HCT116 (cell line): ENCODE data around the gene TNPO1. TPM values are rescaled to one million over a fixed set of nuclear protein-coding genes. Genes with fewer than 3 reads are reported as not detected.

Source experiments
- ATAC-seq: fragments of 200-7000 bp; cut with Tn5 transposase; 2 replicates; pipeline ENCODE4 v1.9.1; 2020; ENCODE audit warnings: mild to moderate bottlenecking, moderate library complexity
- BruUV-seq: library from RNA; stranded (reverse); fragments of 400-500 nt; replicated peaks from 2 replicates; lab custom pipeline; 2021; lab: Mats Ljungman, UMichigan
- CTCF ChIA-PET: fragments of 300-600 bp; sonication (Branson Sonifier 250); formaldehyde crosslinking; loops from one replicate; lab custom pipeline; 2021; ENCODE audit warnings: antibody characterized with exemption; lab: Charles Lee
- POLR2A ChIA-PET: fragments of 300-600, 350-600 bp; sonication (Branson Sonifier 250); formaldehyde crosslinking; loops from one replicate; lab custom pipeline; 2021; ENCODE audit warnings: antibody characterized with exemption; lab: Charles Lee
- RAD21 ChIA-PET, 2 experiments: fragments of 300-600 bp; sonication (Branson Sonifier 250); formaldehyde crosslinking; loops; one replicate each; lab custom pipeline; 2023; ENCODE audit warnings: low total read pairs in 2 of 2; ENCODE audit not compliant: uncharacterized antibody in 2 of 2, unreplicated experiment in 2 of 2, low non-redundant PET in 1 of 2; lab: Charles Lee
- DNase-seq: peaks from one replicate; pipeline ENCODE4 v3.0.0-alpha.2; 2010; ENCODE audit warnings: low read depth, low spot score
- H2AFZ ChIP-seq: fragments of 200-600 bp; shearing (Covaris generic), sonication (generic); 2 replicates; pipeline ENCODE4 v1.6.1; 2017; ENCODE audit warnings: low read depth, mixed run types, mixed read lengths, antibody characterized with exemption, low read length; ENCODE audit not compliant: poor library complexity, severe bottlenecking
- H3K27ac ChIP-seq: 2 replicates; pipeline ENCODE4 v1.5.1; 2012; ENCODE audit warnings: low read depth, low read length
- H3K27me3 ChIP-seq: fragments of 200-600 bp; sonication (generic); 2 replicates; pipeline ENCODE4 v1.6.1; 2016; ENCODE audit warnings: mixed run types, low read length, mixed read lengths; ENCODE audit not compliant: insufficient read depth
- H3K36me3 ChIP-seq, 2 experiments: fragments of 200-500 bp in 1 of 2; fragments of 200-600 bp in 1 of 2; sonication (Bioruptor generic) in 1 of 2; sonication (generic) in 1 of 2; 2 replicates each; pipeline versions ENCODE4 v1.5.1 to v1.6.1; 2014 to 2016; ENCODE audit warnings: low read length in 2 of 2, inconsistent platforms in 1 of 2, mixed read lengths in 1 of 2, mixed run types in 1 of 2; ENCODE audit not compliant: insufficient read depth in 2 of 2, control insufficient read depth in 1 of 2
- H3K4me1 ChIP-seq, 2 experiments: fragments of 200-600 bp in 1 of 2; sonication (generic) in 1 of 2; 2 replicates each; pipeline versions ENCODE4 v1.5.1 to v1.6.1; 2012 to 2017; ENCODE audit warnings: low read length in 2 of 2, inconsistent platforms in 1 of 2, mild to moderate bottlenecking in 1 of 2, mixed read lengths in 1 of 2, mixed run types in 1 of 2, moderate library complexity in 1 of 2; ENCODE audit not compliant: insufficient read depth in 2 of 2, control insufficient read depth in 1 of 2
- H3K4me2 ChIP-seq: fragments of 200-600 bp; sonication (generic); 2 replicates; pipeline ENCODE4 v1.6.1; 2017; ENCODE audit warnings: mixed run types, low read length, mixed read lengths
- H3K4me3 ChIP-seq, 2 experiments: fragments of 200-600 bp in 1 of 2; sonication (generic) in 1 of 2; replicated peaks in 1 of 2; 2 replicates each; pipeline ENCODE4 v1.5.1; 2011 to 2016; ENCODE audit warnings: low read length in 2 of 2, control low read depth in 1 of 2, low read depth in 1 of 2, mild to moderate bottlenecking in 1 of 2, mixed read lengths in 1 of 2, mixed run types in 1 of 2
- H3K79me2 ChIP-seq: fragments of 200-600 bp; sonication (generic); 2 replicates; pipeline ENCODE4 v1.6.1; 2017; ENCODE audit warnings: mild to moderate bottlenecking, mixed run types, low read length, moderate library complexity, mixed read lengths; ENCODE audit not compliant: insufficient read depth
- H3K9ac ChIP-seq: fragments of 200-600 bp; sonication (generic); 2 replicates; pipeline ENCODE4 v1.6.1; 2016; ENCODE audit warnings: low read length, mixed read lengths
- H3K9me2 ChIP-seq: fragments of 200-600 bp; sonication (generic), shearing (Covaris generic); 2 replicates; pipeline ENCODE4 v1.6.1; 2017; ENCODE audit warnings: mixed run types, mild to moderate bottlenecking, moderate library complexity; ENCODE audit not compliant: insufficient read depth
- H3K9me3 ChIP-seq, 2 experiments: fragments of 200-500 bp in 1 of 2; fragments of 200-600 bp in 1 of 2; sonication (Bioruptor generic) in 1 of 2; sonication (generic) in 1 of 2; 2 replicates each; pipeline ENCODE4 v1.6.1; 2014 to 2017; ENCODE audit warnings: low read length in 2 of 2, mixed read lengths in 2 of 2, inconsistent platforms in 1 of 2, low read depth in 1 of 2, mild to moderate bottlenecking in 1 of 2, mixed run types in 1 of 2, moderate library complexity in 1 of 2; ENCODE audit not compliant: control insufficient read depth in 1 of 2, insufficient read depth in 1 of 2
- H4K20me1 ChIP-seq: fragments of 200-600 bp; sonication (generic), shearing (Covaris generic); 2 replicates; pipeline ENCODE4 v1.6.1; 2017; ENCODE audit warnings: mixed run types, mild to moderate bottlenecking, moderate library complexity; ENCODE audit not compliant: insufficient read depth
- CTCF ChIP-seq, 3 experiments: fragments of 200-600 bp in 1 of 3; sonication (generic) in 1 of 3; IDR thresholded peaks in 2 of 3; conservative IDR thresholded peaks in 1 of 3; 2 replicates each; pipeline ENCODE4 v1.5.1; 2012 to 2017; ENCODE audit warnings: low read depth in 2 of 3, low read length in 2 of 3, antibody characterized with exemption in 1 of 3, borderline replicate concordance in 1 of 3, control low read depth in 1 of 3, mild to moderate bottlenecking in 1 of 3, mixed read lengths in 1 of 3, mixed run types in 1 of 3, moderate library complexity in 1 of 3; ENCODE audit not compliant: insufficient read depth in 1 of 3
- ELF1 ChIP-seq: IDR thresholded peaks from 2 replicates; pipeline ENCODE4 v1.6.1; 2012; ENCODE audit warnings: low read depth, borderline replicate concordance
- EZH2phosphoT487 ChIP-seq: fragments of 200-600 bp; IDR thresholded peaks from 2 replicates; pipeline ENCODE4 v1.6.1; 2018; ENCODE audit warnings: antibody characterized with exemption, borderline replicate concordance
- JUND ChIP-seq: IDR thresholded peaks from 2 replicates; pipeline ENCODE4 v1.6.1; 2012
- MAX ChIP-seq: IDR thresholded peaks from 2 replicates; pipeline ENCODE4 v1.6.1; 2012
- POLR2AphosphoS5 ChIP-seq: IDR thresholded peaks from 2 replicates; pipeline ENCODE4 v1.6.1; 2011; ENCODE audit warnings: mild to moderate bottlenecking, low read depth, low read length, moderate library complexity
- SIN3A ChIP-seq: IDR thresholded peaks from 2 replicates; pipeline ENCODE4 v1.6.1; 2012; ENCODE audit warnings: low read depth
- SRF ChIP-seq: IDR thresholded peaks from 2 replicates; pipeline ENCODE4 v1.6.1; 2012; ENCODE audit warnings: low read depth
- TCF7L2 ChIP-seq: IDR thresholded peaks from 2 replicates; pipeline ENCODE4 v1.7.0; 2011; ENCODE audit warnings: borderline replicate concordance, inconsistent platforms; ENCODE audit not compliant: insufficient read depth, insufficient read length; ENCODE audit errors: extremely low read depth
- ZBTB33 ChIP-seq: IDR thresholded peaks from 2 replicates; pipeline ENCODE4 v1.6.1; 2011; ENCODE audit warnings: mild to moderate bottlenecking, low read length, moderate library complexity; ENCODE audit not compliant: insufficient replicate concordance; ENCODE audit errors: extremely low read depth
- ZFX ChIP-seq: fragments of 450-650 bp; IDR thresholded peaks from 2 replicates; pipeline ENCODE4 v1.6.1; 2017
- intact Hi-C: fragments of 100-400 bp; cut with micrococcal nuclease; formaldehyde crosslinking; loops from 2 replicates; pipeline ENCODE4 v1.10.0; 2022
- total RNA-seq: library from RNA; stranded (reverse); gene quantifications from one replicate; pipeline ENCODE4 v1.2.1, GENCODE V29; 2021; ENCODE audit not compliant: unreplicated experiment

The TNPO1 gene
- total RNA-seq, 1 experiment from 2014 or later = 104 TPM

GRCh38 chr5:72937517-72938061 lies 121.1 kb downstream of the TNPO1 start:
- H3K4me2 ChIP-seq = no peak overlapping the region

More at GRCh38 chr5:72937517-72938061, 121.1 kb downstream of the TNPO1 start:
- no TSS peak for BruUV-seq
- H3K79me2 ChIP-seq = no peaks in the 10 kb centered on the region
- no peaks in the 10 kb centered on the region for H3K36me3 ChIP-seq
- H3K4me3 ChIP-seq = no peak overlapping the region
- no peaks in the 10 kb centered on the region for H3K27me3 ChIP-seq
- CTCF ChIA-PET = no interaction called here
- TF ChIP-seq CTCF (IDR thresholded peaks at IDR 0.05 in 2 of 3, conservative IDR thresholded peaks at IDR 0.05 in 1 of 3; ENCODE audit: borderline replicate concordance in 1 of 3, insufficient read depth in 1 of 3, low read depth in 2 of 3, low read length in 2 of 3) (no peak), MAX (no peak), ZFX (no peak), SIN3A (no peak), JUND (no peak), ELF1 (no peak), ZBTB33 (no peak), TCF7L2 (no peak), POLR2AphosphoS5 (no peak), SRF (no peak), EZH2phosphoT487 (no peak)
- H3K9ac ChIP-seq = no peak overlapping the region
- no peaks in the 10 kb centered on the region for H3K9me2 ChIP-seq
- no peak overlapping the region for H3K27ac ChIP-seq
- POLR2A ChIA-PET = no interaction called here
- no peaks in the 10 kb centered on the region for H4K20me1 ChIP-seq
- H2AFZ ChIP-seq = no peak overlapping the region
- H3K9me3 ChIP-seq = no peaks in the 10 kb centered on the region
- no peak for ATAC-seq
- RAD21 ChIA-PET = no interaction called here
- H3K4me1 ChIP-seq = no peaks in the 10 kb centered on the region
- intact Hi-C loops = no loop called here
- no peak for DNase-seq
